GM13976 (cell line): Measurements from ENCODE around the gene C19orf85.

ENCODE experiments used
- DNase-seq: peaks from one replicate; pipeline ENCODE4 v3.0.0; 2012; ENCODE audit warnings: low spot score
- CTCF ChIP-seq: IDR thresholded peaks from 2 replicates; pipeline ENCODE4 v1.5.1; 2012; ENCODE audit warnings: borderline replicate concordance, mild to moderate bottlenecking; ENCODE audit not compliant: insufficient read depth; ENCODE audit errors: extremely low read depth, missing control alignments, control extremely low read depth
- in situ Hi-C: fragments of 300-500 bp; cut with MboI; formaldehyde crosslinking; loops from one replicate; pipeline ENCODE4 v1.12.0; 2022; ENCODE audit warnings: low sequenced_read_pairs, mixed read lengths, inconsistent platforms; ENCODE audit not compliant: unreplicated experiment

C19orf85 gene

DNA sequence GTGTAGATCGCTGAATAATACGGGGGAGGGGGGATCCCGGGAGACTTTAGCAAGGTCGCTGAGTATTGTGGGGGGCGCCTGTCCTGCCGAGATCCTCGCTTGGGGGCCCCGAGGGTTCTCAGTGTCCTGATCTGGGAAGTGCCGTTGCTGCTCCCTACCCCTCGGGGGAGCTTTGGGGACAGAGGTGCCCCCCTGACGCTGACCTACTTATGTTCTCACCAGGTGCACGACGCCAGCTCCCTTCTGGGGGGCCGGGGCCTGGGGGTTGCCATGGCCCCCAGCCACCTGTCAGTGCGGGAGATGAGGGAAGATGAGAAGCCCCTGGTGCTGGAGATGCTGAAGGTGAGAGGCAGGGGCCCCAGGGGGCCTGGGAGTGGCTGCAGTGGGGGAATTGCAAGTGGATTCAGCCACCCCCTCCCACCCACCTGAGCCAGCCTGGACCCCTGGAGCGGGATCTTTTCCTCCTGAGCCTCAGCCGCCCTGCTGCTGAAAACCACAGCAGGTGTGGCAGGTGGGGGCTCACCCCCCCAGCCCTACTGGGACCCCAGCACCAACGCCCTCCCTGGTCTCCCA is 21.0 kb upstream of the C19orf85 start:
- in situ Hi-C loops: no loop called here

DNA sequence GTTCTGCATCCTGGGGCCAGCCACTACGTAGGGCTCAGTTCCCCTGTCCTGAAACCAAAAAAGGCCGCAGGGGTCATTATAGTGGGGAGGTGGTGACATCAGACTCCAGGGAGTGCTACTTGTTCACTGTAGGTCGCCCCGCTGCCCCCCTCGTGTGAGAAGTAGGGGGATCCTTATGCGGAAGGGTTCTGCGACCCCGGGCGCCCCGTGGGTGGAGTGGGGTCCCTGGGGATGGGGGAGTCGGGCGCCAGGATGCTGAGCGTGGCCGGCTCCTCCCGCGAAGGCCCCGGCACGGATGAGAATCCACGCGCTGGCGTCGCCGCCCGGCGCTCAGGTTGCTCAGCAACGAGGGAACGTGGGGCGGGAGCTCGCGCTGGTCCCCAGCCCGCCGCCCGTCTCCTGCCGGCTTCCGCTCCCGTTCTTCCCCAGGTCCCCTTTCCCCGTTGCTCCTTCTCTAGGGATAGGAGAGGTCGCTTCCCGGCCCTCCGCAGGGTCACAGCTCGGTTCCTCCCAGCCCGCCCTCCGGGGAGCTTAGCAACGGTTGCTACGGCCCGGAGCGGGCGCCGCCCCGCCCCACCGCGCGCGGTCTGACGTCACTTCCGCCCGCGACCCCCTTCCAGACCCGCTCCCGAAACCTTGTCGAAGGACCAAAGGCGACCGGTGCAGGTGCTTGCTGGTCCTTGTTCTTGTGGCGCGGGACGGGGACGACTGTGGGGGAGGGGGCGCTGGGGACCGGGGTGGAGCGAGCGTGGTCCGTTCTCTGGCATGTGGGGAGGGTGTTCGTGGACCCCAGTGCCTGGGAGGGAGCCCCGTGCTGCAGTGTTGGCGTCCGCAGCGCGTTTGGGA is 20.3 kb upstream of the C19orf85 start, which contains the start of gene NAT14:
TSS of gene NAT14 (plus strand) at position 596 of the 846 bp plus-strand sequence. CDS start 521 bp downstream, outside the sequence.
- in situ Hi-C loops: no loop called here
- no peak for TF ChIP-seq CTCF
- peak; percentile 93 for DNase-seq

More for the DNA sequence above, 21.0 kb upstream of the C19orf85 start:
- no peak for DNase-seq
- no peak for TF ChIP-seq CTCF

DNA sequence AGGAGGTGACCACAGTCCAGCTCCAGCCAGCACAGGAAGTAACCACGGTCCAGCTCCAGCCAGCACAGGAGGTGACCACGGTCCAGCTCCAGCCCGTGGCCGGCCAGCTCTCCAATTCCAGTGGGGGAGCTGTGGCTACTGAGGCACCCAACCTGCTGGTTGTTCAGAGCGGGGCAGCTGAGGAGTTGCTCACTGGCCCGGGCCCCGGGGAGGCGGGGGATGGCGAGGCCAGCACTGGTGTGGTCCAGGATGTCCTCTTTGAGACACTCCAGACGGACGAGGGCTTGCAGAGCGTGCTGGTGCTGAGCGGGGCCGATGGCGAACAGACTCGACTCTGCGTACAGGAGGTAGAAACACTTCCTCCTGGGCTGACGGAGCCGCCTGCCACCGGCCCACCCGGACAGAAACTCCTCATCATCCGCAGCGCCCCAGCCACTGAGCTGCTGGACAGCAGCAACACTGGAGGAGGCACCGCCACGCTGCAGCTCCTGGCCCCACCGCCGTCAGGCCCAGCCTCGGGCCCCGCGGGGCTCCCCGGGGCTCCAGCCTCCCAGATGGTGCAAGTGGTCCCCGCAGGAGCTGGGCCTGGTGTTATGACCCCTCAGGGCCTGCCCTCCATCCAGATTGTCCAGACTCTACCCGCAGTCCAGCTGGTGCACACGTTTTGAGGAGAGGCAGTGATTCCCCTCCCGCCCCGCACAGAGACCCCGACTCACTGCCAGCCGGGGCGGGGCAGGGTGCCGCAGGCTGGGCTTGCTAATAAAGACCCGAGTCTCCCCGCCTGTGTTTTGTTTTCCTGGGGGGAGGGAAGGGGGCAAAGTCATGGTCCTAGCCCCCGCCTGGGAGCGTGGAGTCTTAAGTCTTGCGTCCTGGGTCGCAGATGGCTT is 19.4 kb upstream of the C19orf85 start:
- in situ Hi-C loops: no loop called here
- DNase-seq: no peak

DNA sequence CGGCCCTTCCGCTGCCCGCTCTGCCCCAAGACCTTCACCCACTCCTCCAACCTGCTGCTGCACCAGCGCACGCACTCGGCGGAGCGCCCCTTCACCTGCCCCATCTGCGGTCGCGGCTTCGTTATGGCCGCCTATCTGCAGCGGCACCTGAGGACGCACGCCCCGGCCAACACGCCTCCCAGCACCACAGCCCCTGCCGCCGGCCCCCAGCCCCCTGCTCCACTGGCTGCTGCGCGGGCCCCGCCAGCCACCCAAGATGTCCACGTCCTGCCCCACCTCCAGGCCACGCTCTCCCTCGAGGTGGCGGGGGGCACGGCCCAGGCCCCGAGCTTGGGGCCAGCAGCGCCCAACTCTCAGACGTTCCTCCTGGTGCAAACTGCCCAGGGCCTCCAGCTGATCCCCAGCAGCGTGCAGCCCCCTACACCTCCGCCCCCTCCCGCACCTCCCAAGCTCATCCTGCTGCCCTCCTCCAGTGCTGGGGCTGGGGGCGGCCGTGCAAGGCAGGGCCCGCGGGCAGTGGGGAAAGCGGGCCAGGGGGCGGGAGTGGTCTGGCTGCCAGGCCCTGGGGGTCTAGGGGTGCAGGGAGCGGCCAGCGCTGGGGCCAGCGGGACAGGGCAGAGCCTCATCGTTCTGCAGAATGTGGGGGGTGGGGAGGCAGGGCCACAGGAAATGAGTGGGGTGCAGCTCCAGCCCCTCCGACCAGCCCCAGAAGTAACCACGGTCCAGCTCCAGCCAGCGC is 18.6 kb upstream of the C19orf85 start:
- TF ChIP-seq CTCF: no peak
- in situ Hi-C loops: no loop called here
- DNase-seq: no peak

More for the DNA sequence above, 19.4 kb upstream of the C19orf85 start:
- TF ChIP-seq CTCF: no peak

GRCh38 chr19:55482156-55482961 is 17.8 kb upstream of the C19orf85 start:
- no peak for DNase-seq
- no peak for TF ChIP-seq CTCF

More at GRCh38 chr19:55482156-55482961, 17.8 kb upstream of the C19orf85 start:
- in situ Hi-C loops: no loop called here
